ENCODE measurements around the gene NCOR1. TPM values are rescaled to one million over a fixed set of nuclear protein-coding genes. Genes with fewer than 3 reads are reported as not detected.

Gene NCOR1
- total and polyA plus RNA-seq, 2 of the 13 experiments (the other 11 are each of a cell fraction or from before 2014, with no cell fraction given), result 57.0 to 71.7 TPM

GRCh38 chr17:16215273-16215964 is at the start of gene NCOR1 (continued):
- TF ChIP-seq CCDC6 (CRISPR knock-in tag; IDR thresholded peaks at IDR 0.05), result peak; percentile 53
- no peak for TF ChIP-seq BHLHE40 (IDR thresholded peaks at IDR 0.05; ENCODE audit: low read length)
- TF ChIP-seq ZNF747 (CRISPR knock-in tag; IDR thresholded peaks at IDR 0.05; ENCODE audit: borderline replicate concordance), result no peak
- peak; percentile 69 for TF ChIP-seq HNRNPK (IDR thresholded peaks at IDR 0.05; ENCODE audit: low read depth, low read length, poor library complexity, severe bottlenecking)
- no peak for TF ChIP-seq ZNF737 (CRISPR knock-in tag; IDR thresholded peaks at IDR 0.05; ENCODE audit: borderline replicate concordance)
- peak; percentile 75; the same call in 1 of the 2 replicates for TF ChIP-seq HIVEP1 (CRISPR knock-in tag; IDR thresholded peaks at IDR 0.05)
- TF ChIP-seq ZNF512 (CRISPR knock-in tag; IDR thresholded peaks at IDR 0.05), result no peak
- no peak; a peak in 1 of 4 replicates for TF ChIP-seq ATF4 (CRISPR knock-in tag; IDR thresholded peaks at IDR 0.05)
- no peak for TF ChIP-seq ZNF468 (CRISPR knock-in tag; IDR thresholded peaks at IDR 0.05)
- no peak for TF ChIP-seq GRHL1 (CRISPR knock-in tag; conservative IDR thresholded peaks at IDR 0.05)
- TF ChIP-seq MEIS1 (CRISPR knock-in tag; IDR thresholded peaks at IDR 0.05; ENCODE audit: borderline replicate concordance), result peak; percentile 23; the same call in 1 of the 2 replicates
- TF ChIP-seq ZSCAN9 (CRISPR knock-in tag; IDR thresholded peaks at IDR 0.05; ENCODE audit: borderline replicate concordance), result peak; percentile 77; the same call in 1 of the 2 replicates
- TF ChIP-seq ZNF20 (CRISPR knock-in tag; IDR thresholded peaks at IDR 0.05), result no peak
- 0 out of 2 replicates have a peak, but pooled peaks have one; percentile 53 for TF ChIP-seq ZFAT (CRISPR knock-in tag; conservative IDR thresholded peaks at IDR 0.05)
- TF ChIP-seq IRF1 (CRISPR knock-in tag; IDR thresholded peaks at IDR 0.05; ENCODE audit: low read depth), result no peak
- TF ChIP-seq ZNF280B (CRISPR knock-in tag; IDR thresholded peaks at IDR 0.05; ENCODE audit: borderline replicate concordance), result no peak; the same call in 1 of the 2 replicates
- TF ChIP-seq KLF13 (CRISPR knock-in tag; IDR thresholded peaks at IDR 0.05), result peak; percentile 79; the same call in 1 of the 2 replicates
- TF ChIP-seq ZNF3 (CRISPR knock-in tag; IDR thresholded peaks at IDR 0.05), result no peak
- TF ChIP-seq ZSCAN30 (CRISPR knock-in tag; IDR thresholded peaks at IDR 0.05), result no peak; the same call in 1 of the 2 replicates
- TF ChIP-seq TEF (CRISPR knock-in tag; IDR thresholded peaks at IDR 0.05), result no peak
